Large intestine (tissue), 3 donors: ENCODE results near the gene PRRC2C. TPM values are rescaled to one million over a fixed set of nuclear protein-coding genes. Genes with fewer than 3 reads are reported as not detected.

ENCODE experiments used
- DNase-seq, 2 donors: peaks; one replicate each; pipeline versions ENCODE4 v3.0.0 to v3.0.0-alpha.2; 2013
- H3K27ac ChIP-seq: one replicate; pipeline ENCODE4 v1.5.1; 2013; ENCODE audit warnings: low read length
- H3K27me3 ChIP-seq: 2 replicates; pipeline ENCODE4 v1.6.1; 2013; ENCODE audit warnings: low read length; ENCODE audit not compliant: control insufficient read depth, insufficient read depth
- H3K36me3 ChIP-seq: 2 replicates; pipeline ENCODE4 v1.6.1; 2013; ENCODE audit warnings: low read length; ENCODE audit not compliant: control insufficient read depth, insufficient read depth
- H3K4me1 ChIP-seq: one replicate; pipeline ENCODE4 v1.6.1; 2013; ENCODE audit warnings: low read length; ENCODE audit not compliant: control insufficient read depth, insufficient read depth
- H3K4me3 ChIP-seq: one replicate; pipeline ENCODE4 v1.5.1; 2013; ENCODE audit warnings: low read length
- H3K9me3 ChIP-seq: one replicate; pipeline ENCODE4 v1.6.1; 2013; ENCODE audit warnings: mild to moderate bottlenecking, low read depth, low read length, moderate library complexity; ENCODE audit not compliant: control insufficient read depth
- WGBS: methylation state at CpG from one replicate; pipeline ENCODE4 v1.1.5; 2013; ENCODE audit warnings: low lambda C conversion rate; ENCODE audit not compliant: insufficient coverage; 5-methylcytosine and 5-hydroxymethylcytosine counted together
- polyA plus RNA-seq: library from polyadenylated mRNA; unstranded; fragments of 120-200 nt; gene quantifications from one replicate; pipeline ENCODE4 v1.2.1, GENCODE V29; 2013

Gene PRRC2C
- polyA plus RNA-seq, 1 donor, result 107 TPM

GRCh38 chr1:171581226-171581625 is 95.9 kb downstream of the PRRC2C start:
- no peaks in the 10 kb centered on the region for H3K9me3 ChIP-seq
- no peaks in the 10 kb centered on the region for H3K4me1 ChIP-seq
- no CpG with 5 or more reads among the region's 3 CpGs for WGBS
- H3K27ac ChIP-seq, result no peak overlapping the region
- peaks cover 81% of the 10 kb centered on the region for H3K36me3 ChIP-seq
- H3K4me3 ChIP-seq, result no peak overlapping the region
- no peaks in the 10 kb centered on the region for H3K27me3 ChIP-seq
- no peak for DNase-seq

- DNase-seq, result no peak
- no peaks in the 10 kb centered on the region for H3K4me1 ChIP-seq
- H3K27ac ChIP-seq, result no peak overlapping the region
- H3K4me3 ChIP-seq, result no peak overlapping the region
- peaks cover 80% of the 10 kb centered on the region for H3K36me3 ChIP-seq
- H3K9me3 ChIP-seq, result no peaks in the 10 kb centered on the region
- H3K27me3 ChIP-seq, result no peaks in the 10 kb centered on the region
Measured at GRCh38 chr1:171581766-171582165, 96.4 kb downstream of the PRRC2C start.

GRCh38 chr1:171582589-171582988 is 97.3 kb downstream of the PRRC2C start:
- Histone ChIP-seq H3K9me3 (no peaks in the 10 kb centered on the region), H3K4me1 (no peaks in the 10 kb centered on the region), H3K4me3 (no peak overlapping the region), H3K36me3 (peaks cover 82% of the 10 kb centered on the region), H3K27me3 (no peaks in the 10 kb centered on the region), H3K27ac (no peak overlapping the region)
- no peak for DNase-seq
- 100% methylated on average over 1 of the region's 2 CpGs for WGBS

GRCh38 chr1:171583591-171584201 is 98.4 kb downstream of the PRRC2C start:
- Histone ChIP-seq H3K9me3 (no peaks in the 10 kb centered on the region), H3K4me1 (no peaks in the 10 kb centered on the region), H3K36me3 (peaks cover 81% of the 10 kb centered on the region), H3K4me3 (no peak overlapping the region), H3K27me3 (no peaks in the 10 kb centered on the region), H3K27ac (no peak overlapping the region)
- WGBS, result no CpG with 5 or more reads among the region's 1 CpG
- no peak for DNase-seq

- Histone ChIP-seq H3K9me3 (no peaks in the 10 kb centered on the region), H3K4me3 (no peak overlapping the region), H3K27me3 (no peaks in the 10 kb centered on the region), H3K36me3 (peaks cover 80% of the 10 kb centered on the region), H3K4me1 (no peaks in the 10 kb centered on the region), H3K27ac (no peak overlapping the region)
- DNase-seq, result no peak
- 97% methylated on average over 4 of the region's 9 CpGs for WGBS
Measured at GRCh38 chr1:171585715-171586114, 100.4 kb downstream of the PRRC2C start.

- Histone ChIP-seq H3K4me1 (no peaks in the 10 kb centered on the region), H3K36me3 (peaks cover 73% of the 10 kb centered on the region), H3K27ac (no peak overlapping the region), H3K27me3 (no peaks in the 10 kb centered on the region), H3K4me3 (no peak overlapping the region), H3K9me3 (no peaks in the 10 kb centered on the region)
- no peak for DNase-seq
- no CpG with 5 or more reads among the region's 2 CpGs for WGBS
Measured at GRCh38 chr1:171588230-171588629, 102.9 kb downstream of the PRRC2C start.

- Histone ChIP-seq H3K27ac (no peak overlapping the region), H3K4me3 (no peak overlapping the region), H3K4me1 (no peaks in the 10 kb centered on the region), H3K27me3 (no peaks in the 10 kb centered on the region), H3K9me3 (no peaks in the 10 kb centered on the region), H3K36me3 (peaks cover 65% of the 10 kb centered on the region)
- WGBS, result 80% methylated on average over 1 of the region's 1 CpG
- DNase-seq, result no peak
Measured at GRCh38 chr1:171590022-171590421, 104.7 kb downstream of the PRRC2C start.

- WGBS, result 80% methylated on average over 1 of the region's 1 CpG
- Histone ChIP-seq H3K27me3 (no peaks in the 10 kb centered on the region), H3K27ac (peak overlapping the region; percentile 73), H3K9me3 (no peaks in the 10 kb centered on the region), H3K4me1 (no peaks in the 10 kb centered on the region), H3K36me3 (peaks cover 26% of the 10 kb centered on the region), H3K4me3 (no peak overlapping the region)
- DNase-seq, result peak; percentile 68 to 72
Measured at GRCh38 chr1:171595324-171595723, 110.0 kb downstream of the PRRC2C start.

GRCh38 chr1:171596119-171596518 is 110.8 kb downstream of the PRRC2C start:
- no peaks in the 10 kb centered on the region for H3K4me1 ChIP-seq
- H3K27me3 ChIP-seq, result no peaks in the 10 kb centered on the region
- H3K4me3 ChIP-seq, result no peak overlapping the region
- DNase-seq, result peak; percentile 12 to 37
- peaks cover 21% of the 10 kb centered on the region for H3K36me3 ChIP-seq
- no peaks in the 10 kb centered on the region for H3K9me3 ChIP-seq
- peak overlapping the region; percentile 73 for H3K27ac ChIP-seq
- WGBS, result 100% methylated on average over 1 of the region's 1 CpG

- Histone ChIP-seq H3K27ac (peak overlapping the region; percentile 43), H3K27me3 (no peaks in the 10 kb centered on the region), H3K9me3 (no peaks in the 10 kb centered on the region), H3K4me1 (no peaks in the 10 kb centered on the region), H3K4me3 (no peak overlapping the region), H3K36me3 (peaks cover 15% of the 10 kb centered on the region)
- WGBS, result no CpG with 5 or more reads among the region's 2 CpGs
- DNase-seq, result no peak
Measured at GRCh38 chr1:171596705-171597104, 111.4 kb downstream of the PRRC2C start.

GRCh38 chr1:171597203-171597602 is 111.9 kb downstream of the PRRC2C start:
- Histone ChIP-seq H3K4me1 (no peaks in the 10 kb centered on the region), H3K4me3 (no peak overlapping the region), H3K27ac (peak overlapping the region; percentile 43), H3K27me3 (no peaks in the 10 kb centered on the region), H3K36me3 (peaks cover 10% of the 10 kb centered on the region), H3K9me3 (no peaks in the 10 kb centered on the region)
- WGBS, result no CpG with 5 or more reads among the region's 1 CpG
- DNase-seq, result no peak
